Measurements from ENCODE around the gene NOL3.

- TF ChIP-seq RAD21 (IDR thresholded peaks at IDR 0.05; ENCODE audit: low read length), result no peak
- TF ChIP-seq CTCF (conservative IDR thresholded peaks at IDR 0.05; ENCODE audit: low read depth, low read length), result no peak
- no peak for TF ChIP-seq POLR2A (IDR thresholded peaks at IDR 0.05; ENCODE audit: low read depth, low read length)
- TF ChIP-seq RFX5 (IDR thresholded peaks at IDR 0.05; ENCODE audit: low read depth, low read length), result no peak
- no peak for TF ChIP-seq RCOR1 (IDR thresholded peaks at IDR 0.05; ENCODE audit: insufficient replicate concordance, low read length)
- no peak for TF ChIP-seq BHLHE40 (IDR thresholded peaks at IDR 0.05; ENCODE audit: low read depth, low read length)
- TF ChIP-seq ELK1 (IDR thresholded peaks at IDR 0.05; ENCODE audit: borderline replicate concordance, low read depth, low read length), result no peak
Observed at GRCh38 chr16:67187175-67187890, 17.0 kb downstream of the NOL3 start.
